ENCODE data around the gene PEX11A.

GRCh38 chr15:89732451-89733172 is 42.1 kb upstream of the PEX11A start:
- TF ChIP-seq CTCF (IDR thresholded peaks at IDR 0.05), result peak; percentile 15
- no peak for TF ChIP-seq EZH2phosphoT487 (IDR thresholded peaks at IDR 0.05)
